SK-N-MC (cell line): ENCODE results near the gene PADI4.

ENCODE experiments used
- EZH2 ChIP-seq: fragments of 200-600 bp; sonication (generic); IDR thresholded peaks from one replicate; pipeline ENCODE4 v1.6.1; 2017; ENCODE audit warnings: antibody characterized with exemption
- FOXP2 ChIP-seq: optimal IDR thresholded peaks from 2 replicates; pipeline ENCODE3; 2011; ENCODE audit warnings: mild to moderate bottlenecking, moderate library complexity; ENCODE audit not compliant: insufficient read depth; ENCODE audit errors: extremely low read length, control extremely low read depth
- POLR2AphosphoS5 ChIP-seq: IDR thresholded peaks from 2 replicates; pipeline ENCODE4 v1.6.1; 2012; ENCODE audit warnings: mild to moderate bottlenecking, low read depth, low read length, borderline replicate concordance

DNA sequence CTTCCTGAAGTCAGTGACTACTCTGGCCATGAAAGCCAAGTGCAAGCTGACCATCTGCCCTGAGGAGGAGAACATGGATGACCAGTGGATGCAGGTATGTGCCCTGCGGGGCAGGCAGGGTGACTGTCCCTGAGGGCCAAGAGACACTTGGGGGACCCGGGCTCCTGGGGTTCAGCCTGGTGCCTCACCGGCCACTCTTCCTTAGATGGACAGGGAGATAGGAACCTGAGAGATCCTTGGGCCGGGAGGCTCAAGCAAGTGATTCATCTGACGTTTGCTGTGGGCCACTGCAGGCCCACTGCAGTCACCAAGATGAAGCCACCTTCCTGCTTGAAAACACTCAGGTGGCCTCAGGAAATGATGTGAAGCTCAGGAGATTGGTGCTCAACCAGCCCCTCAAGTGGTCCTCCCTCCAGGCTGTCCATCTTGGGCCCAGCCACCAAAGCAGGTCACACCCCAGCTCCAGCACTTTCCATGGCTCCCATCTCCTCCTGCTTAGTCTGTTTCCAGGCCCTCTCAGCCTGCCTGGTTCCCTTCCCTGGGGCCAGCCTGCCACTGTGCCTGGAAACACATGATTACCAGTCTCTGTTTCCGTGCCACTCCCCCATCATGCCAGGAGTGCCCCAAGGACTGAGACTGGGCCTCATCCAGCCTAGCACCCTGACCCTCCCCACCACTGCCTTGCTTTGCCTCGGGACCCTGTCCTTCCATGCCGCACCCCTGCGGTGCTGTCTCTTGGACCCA is 38.2 kb downstream of the PADI4 start:
- TF ChIP-seq FOXP2: no peak
- no peak for TF ChIP-seq EZH2
- TF ChIP-seq POLR2AphosphoS5: no peak
